Panc1 (cell line): Measurements from ENCODE around the gene GOLGA6C. TPM values are rescaled to one million over a fixed set of nuclear protein-coding genes. Genes with fewer than 3 reads are reported as not detected.
"Not testable (repeated sequence)": the region's sequence is repeated elsewhere in the genome, so short reads cannot be mapped to it uniquely, and the experiment has no call there.

Experiments used
- ATAC-seq: fragments of 200-7000 bp; cut with Tn5 transposase; 2 replicates; pipeline ENCODE4 v1.9.1; 2020; ENCODE audit warnings: mild to moderate bottlenecking, moderate library complexity
- BruUV-seq: library from RNA; stranded (reverse); fragments of 400-500 nt; replicated peaks from 2 replicates; lab custom pipeline; 2021; lab: Mats Ljungman, UMichigan
- CTCF ChIA-PET: fragments of 300-600 bp; sonication (Branson Sonifier 250); formaldehyde crosslinking; loops from one replicate; lab custom pipeline; 2022; ENCODE audit warnings: antibody characterized with exemption; lab: Charles Lee
- POLR2A ChIA-PET: fragments of 300-600 bp; sonication (Branson Sonifier 250); formaldehyde crosslinking; loops from one replicate; lab custom pipeline; 2022; ENCODE audit warnings: antibody characterized with exemption; lab: Charles Lee
- DNase-seq: peaks from one replicate; pipeline ENCODE4 v3.0.0-alpha.2; 2010; ENCODE audit warnings: low read depth, low spot score
- H3K27ac ChIP-seq: 2 replicates; pipeline ENCODE4 v1.5.1; 2011; ENCODE audit warnings: mild to moderate bottlenecking, low read length, inconsistent platforms
- H3K27me3 ChIP-seq: fragments of 200-500 bp; sonication (Bioruptor generic); 2 replicates; pipeline ENCODE4 v1.6.0; 2014; ENCODE audit warnings: low read length, inconsistent platforms; ENCODE audit not compliant: control insufficient read depth, insufficient read depth
- H3K36me3 ChIP-seq: fragments of 200-500 bp; sonication (Bioruptor generic); 2 replicates; pipeline ENCODE4 v1.5.1; 2014; ENCODE audit warnings: inconsistent platforms, mild to moderate bottlenecking, low read length, moderate library complexity; ENCODE audit not compliant: control insufficient read depth, insufficient read depth
- H3K4me1 ChIP-seq: 2 replicates; pipeline ENCODE4 v1.5.1; 2011; ENCODE audit warnings: inconsistent platforms, mild to moderate bottlenecking, low read length, moderate library complexity; ENCODE audit not compliant: control insufficient read depth, insufficient read depth
- H3K4me3 ChIP-seq, 2 experiments: 2 replicates each; pipeline ENCODE4 v1.5.1; 2011 to 2012; ENCODE audit warnings: low read depth in 2 of 2, low read length in 2 of 2, mild to moderate bottlenecking in 2 of 2, inconsistent platforms in 1 of 2, moderate library complexity in 1 of 2
- H3K9me3 ChIP-seq: fragments of 200-500 bp; sonication (Bioruptor generic); 2 replicates; pipeline ENCODE4 v1.5.1; 2014; ENCODE audit warnings: low read depth, mild to moderate bottlenecking, inconsistent platforms, low read length, moderate library complexity; ENCODE audit not compliant: control insufficient read depth, insufficient read depth
- in situ Hi-C: cut with HindIII; loops from 2 replicates; pipeline ENCODE4 v1.10.0; 2016; ENCODE audit warnings: low sequenced_read_pairs, low pct_unique_long_range_greater_than_20kb
- intact Hi-C: fragments of 100-400 bp; cut with micrococcal nuclease; formaldehyde crosslinking; loops from one replicate; pipeline ENCODE4 v1.10.0; 2022; ENCODE audit not compliant: unreplicated experiment
- total RNA-seq: library from RNA; stranded (reverse); gene quantifications from one replicate; pipeline ENCODE4 v1.2.1, GENCODE V29; 2021; ENCODE audit not compliant: unreplicated experiment

Gene GOLGA6C
- total RNA-seq, 1 experiment from 2014 or later: not detected

DNA sequence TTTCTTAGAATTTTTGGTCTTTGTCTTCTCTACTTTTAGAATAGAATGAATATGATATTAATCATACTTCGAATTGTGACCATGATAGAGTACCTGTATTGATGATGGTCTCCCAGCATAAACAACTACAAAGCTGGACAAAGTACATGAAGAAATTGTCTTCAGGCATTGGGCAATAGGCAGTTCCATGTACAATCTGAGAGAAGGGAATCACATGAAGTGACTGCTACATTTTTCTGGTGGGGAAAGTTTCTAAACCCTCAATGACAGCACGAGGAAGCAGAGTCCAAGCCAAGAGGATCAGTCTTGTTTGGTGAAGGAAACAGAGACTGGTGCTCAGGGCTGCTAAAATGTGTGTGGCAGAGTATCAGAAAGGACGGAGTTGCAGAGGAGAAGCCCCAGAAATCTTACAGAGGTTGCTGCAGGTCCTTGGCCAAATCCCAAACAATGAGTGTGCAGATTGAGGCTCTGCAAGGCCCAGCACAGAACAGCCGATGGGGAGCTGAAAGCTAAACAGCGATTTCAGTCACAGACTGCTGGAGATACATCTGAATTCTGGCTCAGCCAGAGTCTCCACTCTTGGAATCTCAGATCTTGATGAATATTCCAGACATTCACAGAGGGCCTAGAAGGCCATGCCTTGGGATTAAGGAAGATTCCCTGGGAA, 61.2 kb downstream of the GOLGA6C start:
- POLR2A ChIA-PET, H3K27me3 ChIP-seq, H3K4me1 ChIP-seq, CTCF ChIA-PET, H3K9me3 ChIP-seq, intact Hi-C loops, H3K36me3 ChIP-seq, DNase-seq, H3K4me3 ChIP-seq, in situ Hi-C loops, ATAC-seq, BruUV-seq, H3K27ac ChIP-seq: not testable (repeated sequence)

Other genes with a start within 250 kb of the GOLGA6C start
- gene PPCDC, start 234.7 kb upstream of the GOLGA6C start, total RNA-seq: 26.1 TPM
- gene C15orf39, start 56.5 kb upstream of the GOLGA6C start, total RNA-seq: 17.6 TPM
- gene GOLGA6D, start 24.5 kb downstream of the GOLGA6C start, total RNA-seq: not detected
- 250 TPM for gene COMMD4, start 77.7 kb downstream of the GOLGA6C start, total RNA-seq
- gene NEIL1, start 88.7 kb downstream of the GOLGA6C start, total RNA-seq: 3.4 TPM
- 127 TPM for gene MAN2C1, start 110.3 kb downstream of the GOLGA6C start, total RNA-seq
- gene SIN3A, start 193.4 kb downstream of the GOLGA6C start, total RNA-seq: 107 TPM